GM12878 (cell line): Measurements from ENCODE around the gene KREMEN2. TPM values are rescaled to one million over a fixed set of nuclear protein-coding genes. Genes with fewer than 3 reads are reported as not detected.

Experiments used
- CEBPZ ChIP-seq: fragments of 150-350 bp; IDR thresholded peaks from 2 replicates; pipeline ENCODE4 v1.6.1; 2016; ENCODE audit warnings: low read depth, low read length
- HSF1 ChIP-seq: fragments of 150-350 bp; IDR thresholded peaks from 2 replicates; pipeline ENCODE4 v1.6.1; 2014; ENCODE audit warnings: mild to moderate bottlenecking, low read depth, low read length
- NR2C2 ChIP-seq: IDR thresholded peaks from 2 replicates; pipeline ENCODE4 v1.6.1; 2011; ENCODE audit warnings: borderline replicate concordance, low read depth; ENCODE audit not compliant: control insufficient read depth, insufficient read length
- SKIL ChIP-seq: fragments of 450-650 bp; IDR thresholded peaks from 2 replicates; pipeline ENCODE4 v1.6.1; 2017; ENCODE audit warnings: mild to moderate bottlenecking, low read depth, inconsistent platforms; ENCODE audit not compliant: poor library complexity, severe bottlenecking
- ZNF207 ChIP-seq: fragments of 450-650 bp; IDR thresholded peaks from 2 replicates; pipeline ENCODE4 v1.6.1; 2014; ENCODE audit warnings: antibody characterized with exemption, mild to moderate bottlenecking, borderline replicate concordance
- polyA plus RNA-seq, 11 experiments: library from polyadenylated mRNA; depleted of rRNA in 4 of 11; unstranded in 6 of 11; stranded (reverse) in 5 of 11; fragments of >200 nt; fragmentation: Nextera tagmentation in 4 of 11; fragmentation: Illumina TruSeq in 1 of 11; extraction: Ambion mirVana in 4 of 11; extraction: Trizol in 1 of 11; gene quantifications; 1 replicate in 1 of 11; 2 replicates in 10 of 11; pipeline versions ENCODE4 v1.2.1 to v1.2.3, GENCODE V29; 2011 to 2016; ENCODE audit warnings: inconsistent platforms in 2 of 11, missing spikeins in 2 of 11, low read depth in 1 of 11
- total RNA-seq, 4 experiments: library from RNA; depleted of rRNA in 3 of 4; stranded (reverse); fragments of >200 nt in 3 of 4; fragmentation: Illumina TruSeq in 1 of 4; extraction: Trizol in 1 of 4; gene quantifications; 2 replicates each; pipeline versions ENCODE4 v1.2.1 to v1.2.3, GENCODE V29; 2013 to 2021

The KREMEN2 gene
- total and polyA plus RNA-seq, 10 of the 15 experiments (the other 5 are each of a cell fraction or from before 2014, with no cell fraction given) = 0.06 to 3.7 (median 0.83) TPM; not detected in 2

GRCh38 chr16:2980227-2981176 is 16.4 kb downstream of the KREMEN2 start, which contains the start of gene PKMYT1 (continued):
- TF ChIP-seq SKIL (no peak), HSF1 (no peak), ZNF207 (no peak), NR2C2 (no peak), CEBPZ (no peak)
